ENCODE results near the gene OVCA2.

DNA sequence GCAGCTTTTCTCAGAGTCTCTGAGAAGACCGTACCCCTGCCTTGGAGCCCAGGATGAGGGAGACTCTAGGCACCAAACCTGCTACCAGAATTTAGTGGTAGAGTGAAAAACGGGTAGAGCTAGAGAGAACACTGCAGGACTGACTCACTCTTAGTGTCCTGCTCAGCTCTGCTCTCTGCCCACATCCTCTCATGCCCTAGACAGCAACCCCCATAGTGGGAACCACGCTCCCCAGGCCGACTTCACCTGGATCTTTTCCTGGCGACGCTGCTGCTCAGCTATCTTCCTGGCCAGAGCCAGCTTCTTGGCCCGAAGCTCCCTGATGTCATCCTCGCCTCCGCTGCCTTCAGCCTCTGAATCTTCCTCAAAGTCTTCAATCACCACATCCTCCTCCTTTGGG lies 39.7 kb downstream of the OVCA2 start:
- TF ChIP-seq, protein P1, sequence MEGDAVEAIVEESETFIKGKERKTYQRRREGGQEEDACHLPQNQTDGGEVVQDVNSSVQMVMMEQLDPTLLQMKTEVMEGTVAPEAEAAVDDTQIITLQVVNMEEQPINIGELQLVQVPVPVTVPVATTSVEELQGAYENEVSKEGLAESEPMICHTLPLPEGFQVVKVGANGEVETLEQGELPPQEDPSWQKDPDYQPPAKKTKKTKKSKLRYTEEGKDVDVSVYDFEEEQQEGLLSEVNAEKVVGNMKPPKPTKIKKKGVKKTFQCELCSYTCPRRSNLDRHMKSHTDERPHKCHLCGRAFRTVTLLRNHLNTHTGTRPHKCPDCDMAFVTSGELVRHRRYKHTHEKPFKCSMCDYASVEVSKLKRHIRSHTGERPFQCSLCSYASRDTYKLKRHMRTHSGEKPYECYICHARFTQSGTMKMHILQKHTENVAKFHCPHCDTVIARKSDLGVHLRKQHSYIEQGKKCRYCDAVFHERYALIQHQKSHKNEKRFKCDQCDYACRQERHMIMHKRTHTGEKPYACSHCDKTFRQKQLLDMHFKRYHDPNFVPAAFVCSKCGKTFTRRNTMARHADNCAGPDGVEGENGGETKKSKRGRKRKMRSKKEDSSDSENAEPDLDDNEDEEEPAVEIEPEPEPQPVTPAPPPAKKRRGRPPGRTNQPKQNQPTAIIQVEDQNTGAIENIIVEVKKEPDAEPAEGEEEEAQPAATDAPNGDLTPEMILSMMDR (IDR thresholded peaks at IDR 0.05; ENCODE audit: insufficient read depth, low read length, poor library complexity, severe bottlenecking): no peak
- TF ChIP-seq EZH2phosphoT487 (conservative IDR thresholded peaks at IDR 0.05; ENCODE audit: low read length): no peak

Measured in SU-DHL-6 (cell line).